Measurements from ENCODE around the gene ZGPAT.

- TF ChIP-seq POLR2AphosphoS5 (IDR thresholded peaks at IDR 0.05; ENCODE audit: borderline replicate concordance, low read depth, low read length), result no peak
- TF ChIP-seq EZH2 (IDR thresholded peaks at IDR 0.05), result no peak
Observed at GRCh38 chr20:63667858-63668257, 40.0 kb upstream of the ZGPAT start.

All from SK-N-MC (cell line).